ENCODE data around the gene RAMACL.
A peak's percentile ranks its signal among the peaks of the same experiment; 100 is the strongest.

Gene RAMACL

DNA sequence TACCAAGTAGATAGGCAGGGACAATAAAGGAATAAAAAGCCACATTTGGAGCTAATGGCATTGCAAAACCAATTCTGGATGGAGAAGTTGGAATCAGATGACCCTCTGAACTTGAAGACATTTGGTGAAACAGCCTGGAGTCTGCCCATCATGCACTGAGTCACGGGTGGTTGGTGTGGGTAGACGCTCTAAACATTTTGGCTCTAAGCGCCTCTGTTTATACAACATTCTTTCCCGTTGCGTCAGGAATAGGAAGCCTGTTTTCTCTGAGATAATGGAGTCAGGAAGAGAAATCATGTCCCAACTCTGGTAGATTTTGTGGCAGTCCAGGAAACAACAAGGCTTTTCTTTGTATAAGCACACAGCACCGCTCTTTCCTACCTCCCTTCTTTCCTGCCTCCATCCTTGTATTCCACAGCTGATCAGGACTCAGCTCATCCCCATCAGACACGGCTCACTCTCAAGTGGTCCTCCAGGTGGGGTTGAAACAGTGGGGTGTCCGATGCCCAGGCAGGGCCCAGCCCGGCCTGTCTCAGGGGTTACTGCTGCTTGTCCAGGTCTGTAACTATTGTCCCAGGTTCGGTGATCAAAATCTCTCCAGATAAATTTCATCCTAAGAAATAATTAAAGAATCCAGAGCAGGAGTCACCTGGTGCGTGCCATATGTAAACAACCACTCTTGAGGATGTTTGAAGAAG is 12.1 kb upstream of the RAMACL start:
- in situ Hi-C loops (cut with MboI; ENCODE audit: low pct_unique_long_range_greater_than_20kb, low sequenced_read_pairs), result no loop called here
- DNase-seq, result no peak

DNA sequence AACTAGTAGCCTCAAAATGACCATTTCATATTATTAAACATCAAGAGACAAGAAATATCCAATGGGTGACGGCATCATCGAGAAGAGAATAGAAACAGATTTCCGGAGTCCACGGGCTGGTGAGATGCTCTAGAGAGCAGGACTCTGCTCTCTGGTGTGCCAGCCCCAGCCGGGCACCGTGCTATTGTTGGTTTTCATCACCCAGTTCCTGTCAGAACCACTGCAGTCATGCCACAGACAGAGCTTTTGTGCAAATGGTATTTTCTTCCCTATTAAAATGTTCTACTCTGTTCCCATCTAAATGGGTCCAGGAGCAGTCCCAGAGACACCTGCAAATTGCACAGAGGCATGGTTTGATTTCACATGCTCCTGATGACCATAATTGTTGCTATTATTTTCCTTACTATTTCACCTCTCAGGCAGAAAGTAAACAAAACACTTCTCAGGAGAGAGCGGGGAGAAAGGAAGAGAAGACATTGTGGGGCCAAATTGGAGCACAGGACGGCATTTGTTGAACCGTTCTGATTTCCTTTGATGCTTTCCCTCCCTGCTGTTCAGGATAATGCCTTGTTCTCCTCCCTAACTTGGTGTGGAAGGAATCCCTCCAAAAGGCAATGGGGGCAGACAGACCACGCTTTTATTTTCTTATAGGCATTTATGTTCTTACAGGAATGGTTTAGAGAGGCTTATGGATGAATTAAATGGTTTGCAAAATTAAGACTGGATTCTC is 11.4 kb upstream of the RAMACL start:
- in situ Hi-C loops (cut with MboI; ENCODE audit: low pct_unique_long_range_greater_than_20kb, low sequenced_read_pairs), result no loop called here
- DNase-seq, result no peak

DNA sequence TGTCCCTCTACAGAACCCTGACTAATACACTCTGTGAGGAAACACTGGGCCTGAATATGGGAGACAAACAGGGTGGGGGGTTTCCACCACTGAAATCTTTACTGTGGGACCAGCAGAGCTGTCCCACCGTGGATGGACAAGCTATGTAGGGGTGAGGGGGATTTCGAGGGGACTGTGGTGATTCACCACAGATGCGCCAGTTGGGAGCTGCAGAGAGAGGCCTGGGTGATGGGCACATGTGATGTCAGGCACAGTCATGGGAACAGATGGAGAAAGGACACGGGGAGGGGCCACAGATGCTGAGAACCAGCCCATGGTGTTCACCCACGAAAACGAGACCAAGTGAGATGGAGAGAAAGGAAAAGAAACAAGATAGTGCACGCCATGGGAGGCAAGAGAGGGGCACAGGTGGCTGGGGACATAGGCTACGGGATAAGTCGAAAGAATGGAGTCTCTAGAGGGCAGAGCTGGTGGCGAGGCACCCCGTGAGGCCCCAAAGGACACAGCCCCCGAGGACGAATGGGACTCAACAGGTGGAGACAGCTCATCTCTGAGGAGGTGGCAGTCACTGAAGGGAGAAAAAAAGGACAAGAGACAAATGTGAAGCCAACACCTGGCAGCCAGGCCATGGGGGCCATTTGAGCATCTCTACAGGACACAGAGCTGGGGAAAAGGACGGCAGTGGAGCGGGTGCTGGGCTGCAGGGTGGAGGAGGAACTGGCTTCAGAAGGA is 10.5 kb upstream of the RAMACL start:
- in situ Hi-C loops (cut with MboI; ENCODE audit: low pct_unique_long_range_greater_than_20kb, low sequenced_read_pairs), result no loop called here
- no peak for DNase-seq

DNA sequence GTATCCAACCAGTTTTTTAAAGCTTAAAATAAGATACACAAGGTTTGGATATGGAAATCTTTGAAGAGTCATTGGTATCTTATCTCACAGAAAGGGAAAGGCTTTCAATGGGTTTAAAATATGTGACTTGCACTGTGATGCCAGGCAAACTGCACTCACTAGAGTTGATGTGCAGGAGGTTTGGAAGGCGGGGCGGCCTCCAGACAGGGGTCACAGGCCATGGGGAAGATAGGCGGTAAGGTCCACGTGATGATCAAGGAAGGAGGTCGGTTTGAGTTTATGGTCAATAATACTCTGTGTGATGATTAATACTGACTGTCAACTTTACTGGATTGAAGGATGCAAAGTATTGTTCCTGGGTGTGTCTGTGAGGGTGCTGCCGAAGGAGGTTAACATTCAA is 9.5 kb upstream of the RAMACL start:
- in situ Hi-C loops (cut with MboI; ENCODE audit: low pct_unique_long_range_greater_than_20kb, low sequenced_read_pairs), result no loop called here
- no peak for DNase-seq

DNA sequence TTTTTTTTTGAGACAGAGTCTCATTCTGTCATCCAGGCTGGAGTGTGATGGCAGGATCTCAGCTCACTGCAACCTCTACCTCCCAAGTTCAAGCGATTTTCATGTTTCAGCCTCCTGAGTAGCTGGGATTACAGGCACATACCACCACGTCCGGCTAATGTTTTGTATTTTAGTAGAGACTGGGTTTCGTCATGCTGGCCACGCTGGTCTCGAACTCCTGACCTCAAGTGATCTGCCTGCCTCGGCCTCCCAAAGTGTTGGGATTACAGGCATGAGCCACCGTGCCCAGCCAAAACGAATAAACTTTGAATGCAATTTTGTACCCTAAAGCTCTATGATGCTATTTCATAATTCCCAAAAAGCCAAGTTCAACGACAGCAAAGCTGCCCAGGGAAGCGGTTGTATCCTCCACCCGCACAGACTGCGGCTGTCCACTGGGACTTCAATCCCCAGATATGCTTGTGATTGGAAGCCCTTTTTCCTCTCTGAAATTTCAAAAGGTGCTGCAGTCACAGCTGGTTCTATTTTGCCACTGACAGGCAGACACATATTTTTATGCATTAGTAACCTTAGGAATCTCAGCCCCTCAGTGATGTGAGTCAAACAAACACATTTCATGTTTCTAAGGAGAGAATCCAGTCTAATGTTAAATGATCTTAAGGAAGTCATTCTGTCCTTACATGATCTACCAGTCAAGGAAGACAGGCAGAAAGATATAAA is 8.7 kb upstream of the RAMACL start:
- in situ Hi-C loops (cut with MboI; ENCODE audit: low pct_unique_long_range_greater_than_20kb, low sequenced_read_pairs), result no loop called here
- DNase-seq, result no peak

GRCh38 chr6:166592821-166593220 is 6.3 kb upstream of the RAMACL start:
- no peak for DNase-seq
- in situ Hi-C loops (cut with MboI; ENCODE audit: low pct_unique_long_range_greater_than_20kb, low sequenced_read_pairs), result no loop called here

- no peak for DNase-seq
- in situ Hi-C loops (cut with MboI; ENCODE audit: low pct_unique_long_range_greater_than_20kb, low sequenced_read_pairs), result no loop called here
These were observed 5.6 kb upstream of the RAMACL start for GRCh38 chr6:166591961-166592520.

DNA sequence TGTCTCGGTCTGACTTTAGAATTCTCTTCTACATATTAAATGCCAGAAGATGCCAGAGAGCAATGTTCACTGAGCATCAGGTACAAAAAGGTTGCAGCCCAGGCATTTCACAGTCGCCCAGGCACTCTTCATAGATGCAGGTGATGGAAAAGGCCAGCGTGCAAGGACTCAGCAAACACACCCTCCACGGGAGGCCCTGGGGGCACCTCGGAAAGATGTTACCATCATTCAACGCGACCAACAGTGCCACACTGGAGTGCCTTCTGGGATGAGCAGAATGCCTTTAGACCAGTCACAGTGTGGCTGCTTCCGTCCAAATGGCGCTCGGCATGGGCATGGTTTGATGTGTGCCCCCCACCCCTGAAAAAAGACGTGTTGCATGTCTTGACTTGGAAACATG is 4.5 kb upstream of the RAMACL start:
- no peak for DNase-seq

DNA sequence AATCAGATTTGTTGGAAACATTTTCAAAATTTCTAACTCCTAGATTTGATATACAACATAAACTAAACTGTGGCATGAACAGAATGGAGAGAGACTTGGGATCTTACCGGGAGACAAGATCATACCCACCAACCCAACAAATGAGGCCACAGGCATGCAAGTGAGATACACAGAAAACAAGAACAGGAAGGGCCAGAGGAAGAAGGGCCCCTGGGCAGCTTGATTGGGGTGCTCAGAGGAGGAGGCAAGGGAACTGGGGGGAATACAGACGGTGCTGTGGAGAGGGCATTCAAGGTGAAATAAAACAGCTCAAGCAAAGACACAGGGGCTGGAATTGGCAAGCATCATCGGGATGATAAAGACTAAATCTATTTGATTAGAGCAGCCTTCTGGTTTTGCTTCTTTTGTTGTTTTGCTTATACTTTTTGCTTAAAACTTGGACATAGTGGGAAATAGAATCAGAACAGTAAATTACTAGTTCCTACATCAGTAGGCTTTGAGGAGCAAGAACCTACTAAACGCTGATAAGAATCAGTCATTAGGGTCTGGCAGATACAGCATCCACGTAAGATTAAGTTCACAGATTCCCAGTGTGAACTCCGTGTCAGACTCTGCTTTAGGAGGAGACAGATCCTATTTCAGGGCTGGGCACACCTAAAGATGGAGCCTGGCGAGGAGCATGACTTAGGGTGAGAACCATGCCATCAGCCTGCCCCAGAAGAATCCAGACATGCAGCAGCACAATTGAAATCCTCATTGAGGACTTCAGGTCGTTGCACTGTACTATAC is 3.5 kb upstream of the RAMACL start:
- no peak for DNase-seq
- in situ Hi-C loops (cut with MboI; ENCODE audit: low pct_unique_long_range_greater_than_20kb, low sequenced_read_pairs), result no loop called here

More for the DNA sequence above, 4.5 kb upstream of the RAMACL start:
- in situ Hi-C loops (cut with MboI; ENCODE audit: low pct_unique_long_range_greater_than_20kb, low sequenced_read_pairs), result no loop called here

DNA sequence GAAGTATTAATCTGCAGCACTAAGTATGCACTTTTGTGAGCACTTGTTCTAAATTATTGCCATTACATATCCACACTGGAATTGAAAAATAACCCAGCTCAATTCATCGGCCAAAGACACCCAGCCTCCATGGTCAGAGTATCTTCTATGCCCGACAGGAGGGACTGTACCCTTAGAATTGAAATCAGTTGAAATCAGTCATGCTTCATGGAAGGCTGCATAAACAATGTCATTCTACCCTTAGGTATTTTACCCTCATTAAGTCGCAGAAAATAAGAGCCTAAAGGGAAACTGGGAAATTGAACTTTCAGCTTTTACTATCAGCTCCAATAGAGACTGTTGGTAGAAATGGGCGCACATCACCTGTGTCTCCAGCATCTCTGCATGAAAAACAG is 2.9 kb upstream of the RAMACL start:
- no peak for DNase-seq
- in situ Hi-C loops (cut with MboI; ENCODE audit: low pct_unique_long_range_greater_than_20kb, low sequenced_read_pairs), result no loop called here

GRCh38 chr6:166588691-166589336 is 2.3 kb upstream of the RAMACL start:
- peak; percentile 28 for DNase-seq
- in situ Hi-C loops (cut with MboI; ENCODE audit: low pct_unique_long_range_greater_than_20kb, low sequenced_read_pairs), result no loop called here

GRCh38 chr6:166587631-166588413 is 1.3 kb upstream of the RAMACL start:
- peak; percentile 55 for DNase-seq
- in situ Hi-C loops (cut with MboI; ENCODE audit: low pct_unique_long_range_greater_than_20kb, low sequenced_read_pairs), result no loop called here

DNA sequence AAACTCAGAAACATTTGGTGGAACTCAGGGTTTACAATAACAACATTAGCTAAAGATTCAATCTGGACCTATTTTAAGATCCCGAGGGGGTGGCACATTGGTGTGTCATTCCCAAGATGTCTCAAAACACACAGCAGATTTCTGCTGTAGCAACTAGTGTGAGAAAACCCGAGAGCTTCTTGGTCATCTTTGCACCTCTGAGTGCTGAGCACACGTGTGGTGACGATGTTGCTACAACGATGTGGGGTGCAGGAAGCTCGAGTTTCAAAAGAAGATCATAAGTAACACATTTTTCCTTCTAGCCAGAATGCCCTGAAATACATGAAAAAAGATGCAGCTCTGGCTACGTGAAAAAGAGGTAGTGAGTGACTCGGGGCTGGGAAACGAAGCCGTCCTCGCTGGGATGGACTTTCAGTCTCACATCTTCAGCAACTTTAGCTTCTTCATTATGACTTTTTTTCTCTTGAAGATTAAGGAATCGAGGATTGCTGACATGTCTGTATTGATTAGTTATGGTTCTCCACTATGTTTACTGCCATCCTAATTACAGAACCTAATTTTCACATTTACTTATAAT is 1.5 kb downstream of the RAMACL start:
- no peak for DNase-seq
- in situ Hi-C loops (cut with MboI; ENCODE audit: low pct_unique_long_range_greater_than_20kb, low sequenced_read_pairs), result no loop called here

DNA sequence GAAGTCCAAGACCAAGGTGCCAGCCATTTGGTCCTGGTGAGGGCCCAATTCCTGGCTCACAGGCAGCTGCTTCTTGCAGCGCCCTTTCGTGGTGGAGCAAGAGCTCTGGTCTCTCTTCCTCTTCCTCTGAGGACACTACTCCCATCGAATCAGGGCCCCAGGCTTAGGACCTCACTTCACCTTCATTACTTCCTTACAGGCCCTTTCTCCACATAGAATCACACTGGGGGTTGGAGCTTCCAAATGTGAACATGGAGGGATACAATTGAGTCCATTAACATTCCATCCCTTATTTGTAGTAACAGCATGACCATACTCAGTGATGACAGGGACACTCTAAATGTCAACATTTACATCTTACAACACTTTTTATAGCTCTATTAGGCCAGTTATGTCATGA is 2.3 kb downstream of the RAMACL start:
- in situ Hi-C loops (cut with MboI; ENCODE audit: low pct_unique_long_range_greater_than_20kb, low sequenced_read_pairs), result no loop called here
- no peak for DNase-seq

GRCh38 chr6:166583230-166583965 is 3.1 kb downstream of the RAMACL start:
- in situ Hi-C loops (cut with MboI; ENCODE audit: low pct_unique_long_range_greater_than_20kb, low sequenced_read_pairs), result no loop called here
- no peak for DNase-seq

GRCh38 chr6:166582258-166582657 is 4.2 kb downstream of the RAMACL start:
- no peak for DNase-seq
- in situ Hi-C loops (cut with MboI; ENCODE audit: low pct_unique_long_range_greater_than_20kb, low sequenced_read_pairs), result no loop called here

All from KBM-7 (cell line).